HUES6 (cell line): ENCODE results near the gene RHBDD1.

Experiments
- H3K27ac ChIP-seq: 2 replicates; pipeline ENCODE4 v1.7.0; 2013; ENCODE audit warnings: low read depth, mild to moderate bottlenecking, low read length, inconsistent platforms
- H3K27me3 ChIP-seq: 2 replicates; pipeline ENCODE4 v1.6.1; 2013; ENCODE audit warnings: low read length; ENCODE audit not compliant: control insufficient read depth, insufficient read depth
- H3K36me3 ChIP-seq: 2 replicates; pipeline ENCODE4 v1.6.1; 2013; ENCODE audit warnings: low read length; ENCODE audit not compliant: control insufficient read depth, insufficient read depth
- H3K4me1 ChIP-seq: 2 replicates; pipeline ENCODE4 v1.6.1; 2013; ENCODE audit warnings: low read length; ENCODE audit not compliant: control insufficient read depth, insufficient read depth
- H3K4me3 ChIP-seq: 2 replicates; pipeline ENCODE4 v1.5.1; 2013; ENCODE audit warnings: low read depth, low read length
- H3K9ac ChIP-seq: one replicate; pipeline ENCODE4 v1.6.1; 2013; ENCODE audit warnings: mild to moderate bottlenecking, low read length
- H3K9me3 ChIP-seq: 2 replicates; pipeline ENCODE4 v1.6.1; 2013; ENCODE audit warnings: low read depth, low read length; ENCODE audit not compliant: control insufficient read depth, insufficient read depth

Gene RHBDD1

GRCh38 chr2:227007940-227008339, 172.1 kb downstream of the RHBDD1 start:
- H3K9ac ChIP-seq, result no peak overlapping the region
- no peaks in the 10 kb centered on the region for H3K27me3 ChIP-seq
- no peak overlapping the region for H3K4me3 ChIP-seq
- no peaks in the 10 kb centered on the region; the same call in 1 of the 2 replicates for H3K9me3 ChIP-seq
- H3K27ac ChIP-seq, result no peak overlapping the region
- H3K36me3 ChIP-seq, result no peaks in the 10 kb centered on the region
- no peaks in the 10 kb centered on the region; the same call in 1 of the 2 replicates for H3K4me1 ChIP-seq

GRCh38 chr2:227010433-227010832, 174.6 kb downstream of the RHBDD1 start:
- Histone ChIP-seq H3K9ac (no peak overlapping the region), H3K9me3 (no peaks in the 10 kb centered on the region), H3K27me3 (no peaks in the 10 kb centered on the region), H3K4me1 (no peaks in the 10 kb centered on the region), H3K27ac (no peak overlapping the region), H3K36me3 (no peaks in the 10 kb centered on the region), H3K4me3 (no peak overlapping the region)

- Histone ChIP-seq H3K36me3 (no peaks in the 10 kb centered on the region), H3K27me3 (no peaks in the 10 kb centered on the region), H3K9ac (no peak overlapping the region), H3K27ac (no peak overlapping the region), H3K4me3 (no peak overlapping the region), H3K9me3 (no peaks in the 10 kb centered on the region), H3K4me1 (no peaks in the 10 kb centered on the region)
Measured at GRCh38 chr2:227013330-227013729, 177.5 kb downstream of the RHBDD1 start.

- H3K4me1 ChIP-seq, result no peaks in the 10 kb centered on the region
- H3K4me3 ChIP-seq, result no peak overlapping the region
- no peaks in the 10 kb centered on the region for H3K9me3 ChIP-seq
- H3K9ac ChIP-seq, result no peak overlapping the region
- H3K27me3 ChIP-seq, result no peaks in the 10 kb centered on the region
- no peaks in the 10 kb centered on the region for H3K36me3 ChIP-seq
- no peak overlapping the region for H3K27ac ChIP-seq
Measured at GRCh38 chr2:227013881-227014280, 178.0 kb downstream of the RHBDD1 start.

GRCh38 chr2:227016894-227017293, 181.0 kb downstream of the RHBDD1 start:
- H3K36me3 ChIP-seq, result no peaks in the 10 kb centered on the region
- H3K27me3 ChIP-seq, result no peaks in the 10 kb centered on the region
- H3K9ac ChIP-seq, result no peak overlapping the region
- H3K4me3 ChIP-seq, result no peak overlapping the region
- no peak overlapping the region for H3K27ac ChIP-seq
- no peaks in the 10 kb centered on the region for H3K9me3 ChIP-seq
- H3K4me1 ChIP-seq, result no peaks in the 10 kb centered on the region

- Histone ChIP-seq H3K27ac (no peak overlapping the region), H3K4me3 (no peak overlapping the region), H3K9ac (no peak overlapping the region), H3K27me3 (no peaks in the 10 kb centered on the region), H3K4me1 (no peaks in the 10 kb centered on the region), H3K9me3 (no peaks in the 10 kb centered on the region), H3K36me3 (no peaks in the 10 kb centered on the region)
Measured at GRCh38 chr2:227020416-227020815, 184.6 kb downstream of the RHBDD1 start.

GRCh38 chr2:227022608-227023007, 186.8 kb downstream of the RHBDD1 start:
- no peak overlapping the region for H3K4me3 ChIP-seq

GRCh38 chr2:227025510-227025909, 189.7 kb downstream of the RHBDD1 start:
- no peaks in the 10 kb centered on the region for H3K9me3 ChIP-seq
- H3K27ac ChIP-seq, result no peak overlapping the region
- H3K27me3 ChIP-seq, result no peaks in the 10 kb centered on the region
- no peak overlapping the region for H3K9ac ChIP-seq
- no peaks in the 10 kb centered on the region for H3K36me3 ChIP-seq
- H3K4me1 ChIP-seq, result no peaks in the 10 kb centered on the region
- H3K4me3 ChIP-seq, result no peak overlapping the region

More at GRCh38 chr2:227022608-227023007, 186.8 kb downstream of the RHBDD1 start:
- H3K27ac ChIP-seq, result no peak overlapping the region
- no peaks in the 10 kb centered on the region for H3K9me3 ChIP-seq
- no peaks in the 10 kb centered on the region for H3K36me3 ChIP-seq
- H3K4me1 ChIP-seq, result no peaks in the 10 kb centered on the region
- no peaks in the 10 kb centered on the region for H3K27me3 ChIP-seq
- H3K9ac ChIP-seq, result no peak overlapping the region

- Histone ChIP-seq H3K9ac (no peak overlapping the region), H3K4me1 (no peaks in the 10 kb centered on the region), H3K9me3 (no peaks in the 10 kb centered on the region), H3K4me3 (no peak overlapping the region), H3K27ac (no peak overlapping the region), H3K27me3 (no peaks in the 10 kb centered on the region), H3K36me3 (no peaks in the 10 kb centered on the region)
Measured at GRCh38 chr2:227029426-227030105, 193.7 kb downstream of the RHBDD1 start.

GRCh38 chr2:227030789-227031188, 194.9 kb downstream of the RHBDD1 start:
- Histone ChIP-seq H3K4me3 (no peak overlapping the region), H3K27me3 (no peaks in the 10 kb centered on the region), H3K27ac (no peak overlapping the region), H3K9ac (no peak overlapping the region), H3K36me3 (no peaks in the 10 kb centered on the region), H3K4me1 (no peaks in the 10 kb centered on the region), H3K9me3 (no peaks in the 10 kb centered on the region)

- Histone ChIP-seq H3K27me3 (no peaks in the 10 kb centered on the region), H3K4me1 (no peaks in the 10 kb centered on the region), H3K9me3 (no peaks in the 10 kb centered on the region), H3K27ac (no peak overlapping the region), H3K9ac (no peak overlapping the region), H3K36me3 (no peaks in the 10 kb centered on the region), H3K4me3 (no peak overlapping the region)
Measured at GRCh38 chr2:227031379-227031778, 195.5 kb downstream of the RHBDD1 start.
